SU-DHL-6 (cell line): ENCODE results near the gene VWA1.

ENCODE experiments used
- H2AFZ ChIP-seq: fragments of 200-600 bp; sonication (generic); 2 replicates; pipeline ENCODE4 v1.6.1; 2014; ENCODE audit warnings: low read depth, mild to moderate bottlenecking, moderate library complexity, mixed read lengths, antibody characterized with exemption, low read length; ENCODE audit not compliant: severe bottlenecking
- H3F3A ChIP-seq: fragments of 200-600 bp; shearing (Covaris generic); 2 replicates; pipeline ENCODE4 v1.6.0; 2016; ENCODE audit warnings: antibody characterized with exemption, mild to moderate bottlenecking; ENCODE audit not compliant: insufficient read depth
- H3K27ac ChIP-seq: fragments of 200-600 bp; sonication (generic); 2 replicates; pipeline ENCODE4 v1.5.1; 2016; ENCODE audit warnings: low read depth, mild to moderate bottlenecking, low read length, moderate library complexity, mixed read lengths
- H3K27me3 ChIP-seq: fragments of 200-600 bp; sonication (generic), shearing (Covaris generic); 2 replicates; pipeline ENCODE4 v1.6.0; 2014; ENCODE audit warnings: mild to moderate bottlenecking, low read length
- H3K36me3 ChIP-seq: fragments of 200-600 bp; sonication (generic); 2 replicates; pipeline ENCODE4 v1.6.1; 2014; ENCODE audit warnings: mild to moderate bottlenecking, low read length, mixed read lengths
- H3K4me2 ChIP-seq: fragments of 300-600, 200-600 bp; shearing (Covaris generic), sonication (generic); 2 replicates; pipeline ENCODE4 v1.6.0; 2014; ENCODE audit warnings: low read length, low read depth, mild to moderate bottlenecking; ENCODE audit not compliant: poor library complexity, severe bottlenecking
- H3K4me3 ChIP-seq: fragments of 200-600 bp; sonication (generic); 2 replicates; pipeline ENCODE4 v1.5.1; 2014; ENCODE audit warnings: antibody characterized with exemption, low read length, mild to moderate bottlenecking, mixed read lengths; ENCODE audit not compliant: insufficient read depth, poor library complexity, severe bottlenecking
- H3K79me2 ChIP-seq: fragments of 200-600 bp; sonication (generic); 2 replicates; pipeline ENCODE4 v1.6.1; 2014; ENCODE audit warnings: mild to moderate bottlenecking, low read length, moderate library complexity; ENCODE audit not compliant: insufficient read depth
- H3K9ac ChIP-seq: fragments of 200-600 bp; sonication (generic); 2 replicates; pipeline ENCODE4 v1.7.0; 2014; ENCODE audit warnings: mild to moderate bottlenecking, low read length
- H3K9me2 ChIP-seq: fragments of 200-600 bp; sonication (generic); replicated peaks from 2 replicates; pipeline ENCODE4 v1.6.1; 2014; ENCODE audit warnings: low read length; ENCODE audit not compliant: insufficient read depth
- H3K9me3 ChIP-seq: fragments of 200-600 bp; sonication (generic); 2 replicates; pipeline ENCODE4 v1.6.1; 2014; ENCODE audit warnings: low read length, mixed read lengths; ENCODE audit not compliant: insufficient read depth
- H4K20me1 ChIP-seq: fragments of 200-600 bp; sonication (generic); 2 replicates; pipeline ENCODE4 v1.6.1; 2014; ENCODE audit warnings: low read depth, mild to moderate bottlenecking, antibody characterized with exemption, low read length, moderate library complexity, mixed read lengths
- CTCF ChIP-seq: fragments of 200-600 bp; sonication (generic); IDR thresholded peaks from one replicate; pipeline ENCODE4 v1.5.1; 2017; ENCODE audit warnings: antibody characterized with exemption, mild to moderate bottlenecking, low read length, moderate library complexity; ENCODE audit not compliant: insufficient read depth, poor library complexity, severe bottlenecking
- EZH2phosphoT487 ChIP-seq: fragments of 200-600 bp; sonication (generic), shearing (Covaris generic); conservative IDR thresholded peaks from 2 replicates; pipeline ENCODE4 v1.6.1; 2018; ENCODE audit warnings: mild to moderate bottlenecking, antibody characterized with exemption, low read length, moderate library complexity, mixed read lengths

The VWA1 gene

GRCh38 chr1:1425753-1426495 is 9.6 kb upstream of the VWA1 start:
- H3K27ac ChIP-seq = no peak overlapping the region
- H3K79me2 ChIP-seq = no peaks in the 10 kb centered on the region
- H3K36me3 ChIP-seq = no peaks in the 10 kb centered on the region
- H3K9ac ChIP-seq = no peak overlapping the region
- no peak overlapping the region for H3K4me2 ChIP-seq
- no peaks in the 10 kb centered on the region for H3F3A ChIP-seq
- no peaks in the 10 kb centered on the region for H3K9me3 ChIP-seq
- H2AFZ ChIP-seq = no peak overlapping the region
- no peaks in the 10 kb centered on the region for H3K9me2 ChIP-seq
- no peaks in the 10 kb centered on the region for H3K27me3 ChIP-seq
- H3K4me3 ChIP-seq = no peak overlapping the region
- TF ChIP-seq CTCF = no peak
- no peak for TF ChIP-seq EZH2phosphoT487
- H4K20me1 ChIP-seq = no peaks in the 10 kb centered on the region

DNA sequence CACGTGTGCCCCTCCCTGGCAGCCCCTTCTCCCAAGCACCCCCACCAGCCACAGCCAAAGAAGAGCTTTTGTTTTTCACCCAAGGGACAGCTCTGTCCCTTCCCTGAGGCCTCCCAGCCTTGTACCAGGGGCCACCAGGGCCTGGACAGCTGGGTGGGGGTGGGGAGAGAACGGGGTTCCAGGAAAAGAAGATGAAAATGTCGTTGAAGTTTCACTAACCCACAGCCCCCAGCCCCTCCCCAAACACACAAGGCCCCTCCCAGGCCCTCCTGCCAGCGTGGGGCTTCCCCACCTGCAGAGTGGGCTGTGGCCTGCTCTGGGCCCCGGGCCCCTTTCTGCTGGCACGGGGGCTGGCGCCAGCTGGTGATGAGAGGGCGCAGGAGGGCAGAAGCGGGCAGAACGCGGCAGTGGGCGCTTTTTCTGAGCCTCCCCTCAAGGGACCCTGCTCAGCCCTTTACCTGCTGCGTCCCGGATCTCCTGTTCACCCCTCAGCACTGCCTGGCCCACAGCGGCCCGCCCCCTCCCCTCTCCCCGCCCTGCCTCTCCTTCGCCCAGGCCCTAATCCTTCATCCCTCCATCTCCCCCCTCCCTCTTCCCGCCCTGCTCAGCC is 8.9 kb upstream of the VWA1 start:
- Histone ChIP-seq H4K20me1 (no peaks in the 10 kb centered on the region), H3K9me2 (no peaks in the 10 kb centered on the region), H3K9me3 (no peaks in the 10 kb centered on the region), H3K27me3 (no peaks in the 10 kb centered on the region), H3K4me3 (no peak overlapping the region), H3K27ac (no peak overlapping the region), H3F3A (no peaks in the 10 kb centered on the region), H3K79me2 (no peaks in the 10 kb centered on the region), H2AFZ (no peak overlapping the region), H3K4me2 (no peak overlapping the region), H3K36me3 (no peaks in the 10 kb centered on the region), H3K9ac (no peak overlapping the region)
- no peak for TF ChIP-seq CTCF
- no peak for TF ChIP-seq EZH2phosphoT487

DNA sequence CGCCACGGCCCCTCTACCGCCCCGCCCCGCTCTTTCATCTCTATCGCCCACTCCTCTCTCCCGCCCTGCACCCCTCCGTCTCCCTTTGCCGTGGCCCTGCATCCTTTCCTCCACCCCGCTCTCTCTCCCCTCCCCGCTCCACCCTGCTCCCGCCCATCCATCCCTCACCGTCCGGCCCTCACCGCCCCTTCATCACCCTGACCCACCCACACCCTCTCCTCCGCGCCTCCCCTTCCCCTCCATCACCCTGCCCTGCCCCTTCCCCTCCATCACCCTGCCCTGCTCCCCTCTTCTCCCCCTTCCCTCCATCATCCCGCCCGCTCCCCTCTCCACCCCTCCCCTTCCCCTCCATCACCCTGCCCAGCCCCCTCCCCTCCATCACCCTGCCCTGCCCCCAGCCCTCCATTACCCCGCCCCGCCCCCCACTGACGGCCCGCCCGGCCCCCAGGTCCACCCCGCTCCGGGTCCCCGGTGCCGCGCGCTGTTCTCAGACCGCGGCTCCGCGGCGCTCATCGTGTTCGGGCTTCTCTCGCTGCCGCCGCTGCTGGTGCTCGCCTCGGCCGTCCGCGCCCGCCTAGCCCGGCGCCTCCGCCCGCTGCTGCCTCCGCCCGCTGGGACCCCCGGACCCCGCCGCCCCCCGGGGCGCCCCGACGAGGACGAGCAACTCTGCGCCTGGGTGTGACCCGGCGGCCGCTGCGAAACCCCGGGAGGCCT is 8.2 kb upstream of the VWA1 start:
- H3K4me2 ChIP-seq = no peak overlapping the region
- H3F3A ChIP-seq = no peaks in the 10 kb centered on the region
- TF ChIP-seq CTCF = no peak
- no peak for TF ChIP-seq EZH2phosphoT487
- no peak overlapping the region for H2AFZ ChIP-seq
- H3K27ac ChIP-seq = no peak overlapping the region
- H3K9me3 ChIP-seq = no peaks in the 10 kb centered on the region
- H4K20me1 ChIP-seq = no peaks in the 10 kb centered on the region
- H3K79me2 ChIP-seq = no peaks in the 10 kb centered on the region
- H3K27me3 ChIP-seq = no peaks in the 10 kb centered on the region
- H3K36me3 ChIP-seq = no peaks in the 10 kb centered on the region
- no peak overlapping the region for H3K4me3 ChIP-seq
- H3K9me2 ChIP-seq = no peaks in the 10 kb centered on the region
- no peak overlapping the region for H3K9ac ChIP-seq
